Testis (tissue), 2 donors: ENCODE results near the gene FAM124A.

Experiments used
- POLR2A ChIP-seq: fragments of 450-650 bp; IDR thresholded peaks from one replicate; pipeline ENCODE4 v1.6.1; 2017; ENCODE audit warnings: antibody characterized with exemption, mild to moderate bottlenecking, moderate library complexity
- TF ChIP-seq, protein P1 (sequence below), 3 experiments: fragments of 450-650 bp in 2 of 3; fragments of 200-600 bp in 1 of 3; sonication (generic) in 1 of 3; IDR thresholded peaks; one replicate each; pipeline ENCODE4 v1.5.1; 2016 to 2019; ENCODE audit warnings: antibody characterized with exemption in 3 of 3, mild to moderate bottlenecking in 2 of 3, moderate library complexity in 1 of 3

DNA sequence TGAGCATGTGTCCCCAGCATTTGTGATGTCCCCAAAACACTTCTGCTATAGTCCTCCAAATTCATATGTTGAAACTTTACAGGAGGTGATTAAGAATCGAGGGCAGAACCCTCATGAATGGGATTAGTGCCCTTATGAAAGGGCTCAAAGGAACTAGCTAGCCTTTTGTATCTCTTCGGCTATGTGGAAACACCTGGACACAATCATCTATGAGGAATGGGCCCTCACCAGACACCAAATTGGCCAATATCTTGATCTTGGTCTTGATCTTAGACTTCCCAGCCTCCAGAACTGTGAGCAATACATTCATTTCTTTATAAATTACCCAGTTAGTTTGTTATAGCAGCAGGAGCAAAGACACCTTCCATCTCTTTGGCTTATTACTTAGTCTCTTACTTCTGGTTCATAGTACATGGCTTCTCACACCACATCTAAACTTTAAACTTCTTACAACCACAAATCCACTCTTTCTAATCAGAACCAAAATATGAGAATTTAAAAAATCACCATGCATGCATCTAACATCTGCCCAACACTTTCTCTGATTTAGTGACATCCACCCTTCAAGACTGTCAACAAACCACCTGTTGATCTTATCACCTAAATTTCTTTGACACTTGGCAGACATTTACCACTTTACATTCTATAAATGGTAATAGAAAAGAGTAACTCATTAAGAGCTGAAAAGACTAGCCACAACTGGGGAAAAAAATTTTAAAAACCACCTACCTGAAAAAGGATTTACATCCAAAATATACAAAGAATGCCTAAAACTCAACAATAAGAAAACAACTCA, 110.6 kb downstream of the FAM124A start:
- TF ChIP-seq, protein P1, sequence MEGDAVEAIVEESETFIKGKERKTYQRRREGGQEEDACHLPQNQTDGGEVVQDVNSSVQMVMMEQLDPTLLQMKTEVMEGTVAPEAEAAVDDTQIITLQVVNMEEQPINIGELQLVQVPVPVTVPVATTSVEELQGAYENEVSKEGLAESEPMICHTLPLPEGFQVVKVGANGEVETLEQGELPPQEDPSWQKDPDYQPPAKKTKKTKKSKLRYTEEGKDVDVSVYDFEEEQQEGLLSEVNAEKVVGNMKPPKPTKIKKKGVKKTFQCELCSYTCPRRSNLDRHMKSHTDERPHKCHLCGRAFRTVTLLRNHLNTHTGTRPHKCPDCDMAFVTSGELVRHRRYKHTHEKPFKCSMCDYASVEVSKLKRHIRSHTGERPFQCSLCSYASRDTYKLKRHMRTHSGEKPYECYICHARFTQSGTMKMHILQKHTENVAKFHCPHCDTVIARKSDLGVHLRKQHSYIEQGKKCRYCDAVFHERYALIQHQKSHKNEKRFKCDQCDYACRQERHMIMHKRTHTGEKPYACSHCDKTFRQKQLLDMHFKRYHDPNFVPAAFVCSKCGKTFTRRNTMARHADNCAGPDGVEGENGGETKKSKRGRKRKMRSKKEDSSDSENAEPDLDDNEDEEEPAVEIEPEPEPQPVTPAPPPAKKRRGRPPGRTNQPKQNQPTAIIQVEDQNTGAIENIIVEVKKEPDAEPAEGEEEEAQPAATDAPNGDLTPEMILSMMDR (IDR thresholded peaks at IDR 0.05): no peak
- no peak for TF ChIP-seq POLR2A
